Epithelial cell of proximal tubule (primary cell): Measurements from ENCODE around the gene SESN2. TPM values are rescaled to one million over a fixed set of nuclear protein-coding genes. Genes with fewer than 3 reads are reported as not detected.

Source experiments
- DNase-seq: peaks from one replicate; pipeline ENCODE4 v3.0.0-alpha.2; 2011; ENCODE audit warnings: low read depth
- H3K4me3 ChIP-seq: 2 replicates; pipeline ENCODE4 v1.5.1; 2011; ENCODE audit warnings: low read depth, mild to moderate bottlenecking, low read length
- total RNA-seq: library from RNA; depleted of rRNA; stranded (reverse); fragments of >200 nt; gene quantifications from 2 replicates; pipeline ENCODE4 v1.2.3, GENCODE V29; 2015
- TF ChIP-seq, protein P1 (sequence below): conservative IDR thresholded peaks from 2 replicates; pipeline ENCODE4 v1.5.1; 2012; ENCODE audit warnings: low read depth, mild to moderate bottlenecking, low read length

SESN2 gene
- total RNA-seq, 1 donor from 2014 or later: 18.5 TPM

DNA sequence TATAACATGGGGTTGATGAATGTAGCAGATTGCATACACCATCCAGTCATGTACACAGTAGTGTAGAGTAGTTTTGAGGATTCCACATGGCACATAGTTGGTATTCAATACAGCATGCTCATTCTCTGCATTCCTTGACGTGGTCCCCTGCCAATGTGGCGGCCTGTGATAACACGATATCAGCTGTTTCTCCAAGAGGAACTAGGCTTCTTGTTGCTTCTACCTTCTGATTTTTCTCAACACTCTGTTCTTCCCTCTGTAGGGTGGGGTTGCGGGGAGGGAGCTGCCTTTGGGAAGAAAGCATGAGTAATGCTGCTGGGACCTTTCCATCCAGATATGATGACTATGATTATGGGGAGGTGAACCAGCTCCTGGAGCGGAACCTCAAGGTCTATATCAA, 19.4 kb downstream of the SESN2 start:
- no peak overlapping the region for H3K4me3 ChIP-seq
- TF ChIP-seq, protein P1, sequence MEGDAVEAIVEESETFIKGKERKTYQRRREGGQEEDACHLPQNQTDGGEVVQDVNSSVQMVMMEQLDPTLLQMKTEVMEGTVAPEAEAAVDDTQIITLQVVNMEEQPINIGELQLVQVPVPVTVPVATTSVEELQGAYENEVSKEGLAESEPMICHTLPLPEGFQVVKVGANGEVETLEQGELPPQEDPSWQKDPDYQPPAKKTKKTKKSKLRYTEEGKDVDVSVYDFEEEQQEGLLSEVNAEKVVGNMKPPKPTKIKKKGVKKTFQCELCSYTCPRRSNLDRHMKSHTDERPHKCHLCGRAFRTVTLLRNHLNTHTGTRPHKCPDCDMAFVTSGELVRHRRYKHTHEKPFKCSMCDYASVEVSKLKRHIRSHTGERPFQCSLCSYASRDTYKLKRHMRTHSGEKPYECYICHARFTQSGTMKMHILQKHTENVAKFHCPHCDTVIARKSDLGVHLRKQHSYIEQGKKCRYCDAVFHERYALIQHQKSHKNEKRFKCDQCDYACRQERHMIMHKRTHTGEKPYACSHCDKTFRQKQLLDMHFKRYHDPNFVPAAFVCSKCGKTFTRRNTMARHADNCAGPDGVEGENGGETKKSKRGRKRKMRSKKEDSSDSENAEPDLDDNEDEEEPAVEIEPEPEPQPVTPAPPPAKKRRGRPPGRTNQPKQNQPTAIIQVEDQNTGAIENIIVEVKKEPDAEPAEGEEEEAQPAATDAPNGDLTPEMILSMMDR: no peak
- no peak for DNase-seq

DNA sequence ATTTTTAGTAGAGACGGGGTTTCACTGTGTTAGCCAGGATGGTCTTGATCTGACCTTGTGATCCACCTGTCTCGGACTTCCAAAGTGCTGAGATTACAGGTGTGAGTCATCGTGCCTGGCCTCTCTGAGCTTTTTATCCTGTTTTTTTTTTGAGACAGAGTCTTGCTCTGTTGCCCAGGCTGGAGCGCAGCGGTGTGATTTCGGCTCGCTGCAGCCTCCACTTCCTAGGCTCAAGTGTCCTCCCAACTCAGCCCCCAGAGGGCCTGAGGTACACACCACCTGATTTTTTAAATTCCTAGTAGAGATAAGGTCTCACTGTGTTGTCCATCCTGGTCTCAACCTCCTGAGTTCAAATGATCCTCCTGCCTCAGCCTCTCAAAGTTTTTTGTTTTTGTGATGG, 20.4 kb downstream of the SESN2 start:
- no peak for DNase-seq
- TF ChIP-seq, protein P1: no peak
- no peak overlapping the region for H3K4me3 ChIP-seq

DNA sequence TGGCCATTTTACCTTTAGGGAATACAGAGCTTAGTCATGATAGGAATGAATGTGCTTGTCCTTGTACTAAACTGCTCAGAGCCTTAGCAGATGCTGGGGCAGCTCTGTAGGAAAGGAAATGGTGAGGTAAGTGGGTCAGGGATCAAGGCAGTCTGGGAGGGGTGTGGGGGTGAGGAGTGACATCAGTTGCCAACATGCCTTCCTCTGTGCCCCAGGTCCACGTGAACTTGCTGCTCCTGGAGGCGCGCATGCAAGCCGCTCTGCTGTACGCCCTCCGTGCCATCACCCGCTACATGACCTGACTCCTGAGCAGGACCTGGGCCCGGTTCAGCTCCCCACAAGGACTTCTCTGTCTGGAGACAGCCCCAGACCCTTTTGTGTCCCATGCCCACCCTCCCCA, 21.2 kb downstream of the SESN2 start:
- TF ChIP-seq, protein P1: no peak

DNA sequence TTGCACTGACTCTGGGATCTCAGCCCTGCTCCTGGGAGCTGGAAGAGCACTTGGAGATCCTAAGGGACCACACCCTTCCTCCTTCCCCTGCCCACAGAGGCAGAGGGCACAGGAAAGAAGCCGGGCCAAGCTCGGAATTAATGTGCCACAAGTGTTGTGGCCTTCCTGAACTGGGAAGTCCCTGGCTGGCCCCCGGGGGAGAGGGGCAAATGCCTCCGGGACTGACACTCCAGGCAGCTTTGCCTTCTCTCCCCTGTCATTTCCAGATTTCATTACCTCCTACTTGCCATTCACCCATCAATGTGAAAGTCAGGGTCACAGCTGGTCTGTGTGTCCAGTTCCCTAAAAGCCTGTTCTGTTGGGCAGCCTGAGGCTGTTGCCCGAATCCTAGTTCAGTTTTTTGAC, 21.7 kb downstream of the SESN2 start:
- DNase-seq: no peak
- TF ChIP-seq, protein P1: no peak
- no peak overlapping the region for H3K4me3 ChIP-seq

More for the DNA sequence above, 21.2 kb downstream of the SESN2 start:
- no peak overlapping the region for H3K4me3 ChIP-seq
- DNase-seq: no peak

DNA sequence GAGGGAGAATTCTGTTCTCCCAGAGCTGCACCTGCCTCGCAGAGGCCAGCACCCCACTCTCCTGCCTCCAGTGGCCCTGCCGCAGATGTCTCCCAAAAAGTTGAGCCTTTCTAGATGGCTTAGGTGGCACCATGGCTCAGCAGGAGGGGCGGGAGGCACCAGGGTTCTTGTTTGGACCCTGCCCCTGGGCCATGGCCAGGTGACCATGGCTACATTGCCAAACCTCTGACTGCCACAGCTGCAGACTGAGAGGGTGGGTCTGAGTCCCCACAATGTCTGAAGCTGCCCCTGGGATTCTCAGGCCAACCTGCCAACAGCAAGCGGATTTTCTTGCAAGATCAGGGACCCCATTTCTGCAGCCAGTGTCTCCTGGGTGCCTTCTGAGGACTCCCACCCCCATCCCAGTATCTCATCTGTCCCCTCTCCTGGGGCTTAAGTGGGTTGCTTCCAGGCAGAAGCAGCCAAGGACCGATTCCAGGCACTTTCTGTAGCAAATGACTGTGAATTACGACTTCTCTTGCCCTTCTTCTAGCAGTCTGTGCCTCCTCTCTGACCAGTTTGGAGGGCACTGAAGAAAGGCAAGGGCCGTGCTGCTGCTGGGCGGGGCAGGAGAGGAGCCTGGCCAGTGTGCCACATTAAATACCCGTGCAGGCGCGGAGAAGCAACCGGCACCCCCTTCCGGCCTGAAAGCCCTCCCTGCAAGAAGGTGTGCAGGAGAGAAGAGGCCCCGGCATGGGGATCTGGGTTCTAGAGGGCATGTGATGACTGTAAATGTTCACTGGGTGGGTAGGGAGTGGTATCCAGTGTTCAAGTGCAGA, 22.5 kb downstream of the SESN2 start:
- H3K4me3 ChIP-seq: no peak overlapping the region
- TF ChIP-seq, protein P1: no peak
- no peak for DNase-seq

DNA sequence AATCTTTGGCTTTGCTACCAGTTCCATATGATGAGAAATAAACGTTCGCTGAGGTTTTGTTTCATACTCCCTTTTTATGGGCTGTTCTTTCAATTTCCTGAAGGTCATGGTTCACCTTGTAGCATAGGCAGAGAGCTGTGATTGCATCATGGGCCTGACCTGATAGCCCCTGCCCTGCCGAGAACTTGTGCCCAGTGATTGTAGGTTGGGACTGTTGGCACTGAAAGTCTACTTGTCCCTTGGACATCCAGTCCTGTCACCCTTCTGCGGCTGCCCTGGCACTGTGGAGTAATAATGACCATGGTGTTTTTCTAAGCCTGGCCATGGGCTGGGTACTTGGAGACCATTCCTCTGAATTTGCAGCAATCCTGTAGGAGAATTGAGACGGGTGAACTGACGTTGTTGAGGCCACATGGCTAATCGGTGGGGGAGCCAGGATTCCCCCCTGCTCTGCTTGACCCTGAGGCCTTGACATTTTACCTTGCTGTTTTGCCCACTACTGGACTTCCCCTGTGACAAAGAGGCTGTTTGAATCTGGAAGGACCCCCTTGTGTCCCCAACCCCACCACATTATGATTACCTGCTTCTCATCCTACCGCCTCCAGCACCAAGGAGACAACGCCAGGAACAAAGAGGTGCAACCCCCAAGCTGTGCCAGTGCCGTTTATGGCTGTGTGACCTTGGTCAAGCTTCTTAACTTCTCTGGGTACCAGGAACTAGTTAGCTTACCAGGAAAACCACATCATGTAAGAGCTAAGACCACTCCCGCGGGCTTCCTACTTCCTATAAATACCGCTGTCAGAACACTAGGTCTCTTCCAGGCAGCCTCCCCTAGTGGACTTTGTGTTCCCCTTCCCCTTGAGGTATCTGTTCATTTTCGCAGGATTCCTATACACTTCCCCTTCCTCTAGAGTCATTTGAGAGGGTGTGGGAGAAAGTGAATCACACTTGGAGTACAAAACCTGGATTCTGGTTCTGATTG, 23.4 kb downstream of the SESN2 start:
- H3K4me3 ChIP-seq: no peak overlapping the region
- no peak for DNase-seq
- TF ChIP-seq, protein P1: no peak
